Esophagus muscularis mucosa (tissue), 4 donors: Measurements from ENCODE around the gene CALML3. TPM values are rescaled to one million over a fixed set of nuclear protein-coding genes. Genes with fewer than 3 reads are reported as not detected.

Source experiments
- DNase-seq: peaks from one replicate; pipeline ENCODE4 v3.0.0-alpha.2; 2017; ENCODE audit errors: extremely low spot score
- H3K27ac ChIP-seq, 4 donors: fragments of 200-600 bp; sonication (generic); replicated peaks in 1 of 4; 1 replicate in 3 of 4; 2 replicates in 1 of 4; pipeline ENCODE4 v1.5.1; 2016 to 2019; ENCODE audit warnings: mild to moderate bottlenecking in 1 of 4
- H3K27me3 ChIP-seq, 4 donors: fragments of 200-600 bp; sonication (generic); one replicate each; pipeline versions ENCODE4 v1.5.1 to v1.6.0; 2016 to 2019
- H3K36me3 ChIP-seq, 4 donors: fragments of 200-600 bp; sonication (generic); one replicate each; pipeline ENCODE4 v1.5.1; 2016 to 2019
- H3K4me1 ChIP-seq, 4 donors: fragments of 200-600 bp; sonication (generic); one replicate each; pipeline ENCODE4 v1.5.1; 2016 to 2019
- H3K4me3 ChIP-seq, 4 donors: fragments of 200-600 bp; sonication (generic); 1 replicate in 2 of 4; 2 replicates in 2 of 4; pipeline ENCODE4 v1.5.1; 2016 to 2019; ENCODE audit warnings: mild to moderate bottlenecking in 4 of 4, moderate library complexity in 1 of 4
- H3K9me3 ChIP-seq, 4 donors: fragments of 200-600 bp; sonication (generic); 1 replicate in 3 of 4; 2 replicates in 1 of 4; pipeline ENCODE4 v1.5.1; 2016 to 2019
- EP300 ChIP-seq: sonication (generic); formaldehyde crosslinking; IDR thresholded peaks from one replicate; pipeline ENCODE4 v1.6.1; 2017; ENCODE audit warnings: antibody characterized with exemption
- POLR2A ChIP-seq: fragments of 450-650 bp; IDR thresholded peaks from one replicate; pipeline ENCODE4 v1.6.1; 2017; ENCODE audit warnings: antibody characterized with exemption, moderate library complexity, mild to moderate bottlenecking, low read depth
- POLR2AphosphoS5 ChIP-seq, 2 donors: sonication (generic); formaldehyde crosslinking; IDR thresholded peaks; one replicate each; pipeline ENCODE4 v1.6.1; 2017; ENCODE audit warnings: antibody characterized with exemption in 2 of 2
- WGBS: methylation state at CpG from one replicate; pipeline ENCODE4 v1.1.5; 2018; 5-methylcytosine and 5-hydroxymethylcytosine counted together
- intact Hi-C: fragments of 100-400 bp; cut with DNase I; formaldehyde crosslinking; loops from one replicate; pipeline ENCODE4 v1.15.1; 2023
- total RNA-seq, 4 donors: library from RNA; depleted of rRNA; stranded (reverse); fragments of >200 nt; gene quantifications; one replicate each; pipeline versions ENCODE4 v1.1.0 to v1.2.1, GENCODE V29; 2016
- TF ChIP-seq, protein P1 (sequence below), 3 experiments: fragments of 200-600 bp in 2 of 3; fragments of 450-650 bp in 1 of 3; sonication (generic) in 2 of 3; IDR thresholded peaks; one replicate each; pipeline ENCODE4 v1.5.1; 2017 to 2019; ENCODE audit warnings: antibody characterized with exemption in 3 of 3, mild to moderate bottlenecking in 2 of 3, moderate library complexity in 1 of 3

The CALML3 gene
- total RNA-seq, 4 donors from 2014 or later: not detected

DNA sequence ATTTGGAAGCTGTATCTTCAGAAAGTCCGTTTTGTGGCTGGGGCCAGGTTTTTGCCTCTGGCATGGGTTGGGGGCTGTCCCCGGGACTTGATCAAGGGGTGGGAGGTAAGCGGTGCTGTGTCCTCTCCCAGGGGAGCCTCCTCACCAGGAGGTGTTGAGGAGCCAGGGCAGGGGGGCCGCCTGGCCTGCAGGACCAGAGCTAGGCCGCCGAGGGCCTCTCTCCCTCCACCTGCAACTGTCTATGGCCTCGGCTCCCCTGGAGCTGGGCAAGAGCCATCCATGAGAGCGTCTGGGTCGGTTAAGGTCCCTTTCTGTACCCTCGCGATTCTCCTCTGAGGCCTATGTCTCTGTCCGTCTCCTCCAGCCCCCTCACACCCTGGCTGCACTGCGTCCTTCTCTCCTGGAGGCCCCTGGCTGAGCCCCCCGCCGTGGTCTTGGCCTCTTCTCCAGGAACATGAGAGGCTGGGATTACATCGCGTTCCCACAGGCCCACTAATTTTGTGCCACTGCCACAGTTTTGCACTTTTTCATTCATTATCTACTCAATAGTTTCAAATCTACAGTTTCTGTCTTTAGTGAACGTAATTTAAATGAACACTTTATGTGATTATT lies 46.0 kb upstream of the CALML3 start:
- 91% methylated on average over 13 of the region's 18 CpGs for WGBS
- H3K27me3 ChIP-seq: no peaks in the 10 kb centered on the region
- no peaks in the 10 kb centered on the region for H3K4me1 ChIP-seq
- H3K36me3 ChIP-seq: no peaks in the 10 kb centered on the region
- TF ChIP-seq POLR2A: no peak
- TF ChIP-seq POLR2AphosphoS5 (IDR thresholded peaks at IDR 0.05): no peak
- TF ChIP-seq EP300: no peak
- TF ChIP-seq, protein P1, sequence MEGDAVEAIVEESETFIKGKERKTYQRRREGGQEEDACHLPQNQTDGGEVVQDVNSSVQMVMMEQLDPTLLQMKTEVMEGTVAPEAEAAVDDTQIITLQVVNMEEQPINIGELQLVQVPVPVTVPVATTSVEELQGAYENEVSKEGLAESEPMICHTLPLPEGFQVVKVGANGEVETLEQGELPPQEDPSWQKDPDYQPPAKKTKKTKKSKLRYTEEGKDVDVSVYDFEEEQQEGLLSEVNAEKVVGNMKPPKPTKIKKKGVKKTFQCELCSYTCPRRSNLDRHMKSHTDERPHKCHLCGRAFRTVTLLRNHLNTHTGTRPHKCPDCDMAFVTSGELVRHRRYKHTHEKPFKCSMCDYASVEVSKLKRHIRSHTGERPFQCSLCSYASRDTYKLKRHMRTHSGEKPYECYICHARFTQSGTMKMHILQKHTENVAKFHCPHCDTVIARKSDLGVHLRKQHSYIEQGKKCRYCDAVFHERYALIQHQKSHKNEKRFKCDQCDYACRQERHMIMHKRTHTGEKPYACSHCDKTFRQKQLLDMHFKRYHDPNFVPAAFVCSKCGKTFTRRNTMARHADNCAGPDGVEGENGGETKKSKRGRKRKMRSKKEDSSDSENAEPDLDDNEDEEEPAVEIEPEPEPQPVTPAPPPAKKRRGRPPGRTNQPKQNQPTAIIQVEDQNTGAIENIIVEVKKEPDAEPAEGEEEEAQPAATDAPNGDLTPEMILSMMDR (IDR thresholded peaks at IDR 0.05): no peak
- DNase-seq: no peak
- no peak overlapping the region for H3K27ac ChIP-seq
- H3K4me3 ChIP-seq: no peak overlapping the region
- no peaks in the 10 kb centered on the region for H3K9me3 ChIP-seq
- intact Hi-C loops: no loop called here

DNA sequence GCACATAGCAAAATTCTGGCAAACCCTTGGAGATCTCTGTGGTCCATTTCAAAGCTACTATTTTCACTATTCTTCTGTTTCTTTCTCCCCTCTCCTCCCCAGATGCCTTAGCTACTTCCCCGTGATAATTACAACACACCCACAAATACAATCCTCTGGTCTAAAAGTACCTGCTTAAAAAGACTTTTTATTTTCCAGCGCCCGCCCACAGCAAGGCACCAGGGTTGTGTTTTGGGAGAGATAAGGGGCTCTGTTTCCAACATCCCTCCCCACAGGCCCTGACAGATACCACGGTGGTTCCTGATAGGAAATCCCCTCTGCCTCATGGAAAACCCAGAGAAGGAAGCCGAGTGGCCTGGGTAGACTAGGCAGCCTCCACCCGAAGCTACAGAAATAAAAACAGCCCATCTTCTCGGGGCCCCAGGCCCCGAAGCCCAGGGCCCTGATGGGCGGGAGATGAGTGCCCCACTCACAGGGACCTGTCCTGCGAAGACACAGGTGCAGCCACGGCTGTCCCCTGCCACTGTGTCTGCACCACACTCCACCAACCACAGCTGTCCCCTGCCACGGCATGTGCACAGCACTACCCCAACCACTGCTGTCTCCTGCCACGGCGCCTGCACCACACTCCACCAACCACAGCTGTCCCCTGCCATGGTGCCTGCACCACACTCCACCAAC lies 45.1 kb upstream of the CALML3 start:
- no peak for TF ChIP-seq POLR2AphosphoS5 (IDR thresholded peaks at IDR 0.05)
- TF ChIP-seq, protein P1 (IDR thresholded peaks at IDR 0.05): no peak
- intact Hi-C loops: no loop called here
- Histone ChIP-seq H3K27ac (no peak overlapping the region), H3K4me3 (no peak overlapping the region), H3K4me1 (no peaks in the 10 kb centered on the region), H3K9me3 (no peaks in the 10 kb centered on the region), H3K27me3 (no peaks in the 10 kb centered on the region), H3K36me3 (no peaks in the 10 kb centered on the region)
- 78% methylated on average over 14 of the region's 14 CpGs for WGBS
- DNase-seq: no peak

DNA sequence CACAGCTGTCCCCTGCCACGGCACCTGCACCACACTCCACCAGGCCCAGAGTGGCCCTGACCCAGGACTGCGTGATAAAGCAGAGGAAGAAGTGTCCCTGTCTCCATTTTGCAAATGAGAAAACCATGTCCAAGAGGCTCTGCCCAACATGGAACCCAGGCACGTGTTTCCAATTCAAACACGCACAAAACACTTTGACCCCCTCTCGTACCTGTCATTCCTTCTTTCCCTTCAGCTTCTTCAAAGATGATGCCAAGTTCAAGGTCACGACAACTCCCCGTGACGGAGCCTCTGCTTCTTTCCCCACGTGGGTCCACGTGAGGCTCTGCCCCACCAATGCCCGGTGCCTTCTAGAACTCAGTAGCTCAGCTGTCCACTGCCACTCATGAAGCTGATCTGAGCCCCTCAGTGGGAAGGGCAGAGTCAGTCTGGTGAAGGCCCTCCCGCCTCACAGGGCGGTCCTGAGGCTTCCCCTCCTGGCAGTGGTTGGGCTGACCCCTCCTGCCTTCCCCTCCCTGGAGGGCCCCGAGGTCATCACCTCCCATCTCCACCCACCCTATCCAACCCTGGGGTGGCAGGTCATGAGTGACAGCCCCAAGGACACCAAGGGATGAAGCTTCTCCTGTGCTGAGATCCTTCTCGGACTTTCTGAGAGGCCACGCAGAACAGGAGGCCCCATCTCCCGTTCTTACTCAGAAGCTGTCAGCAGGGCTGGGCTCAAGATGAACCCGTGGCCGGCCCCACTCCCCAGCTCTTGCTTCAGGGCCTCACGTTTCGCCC lies 44.4 kb upstream of the CALML3 start:
- Histone ChIP-seq H3K36me3 (no peaks in the 10 kb centered on the region), H3K27me3 (no peaks in the 10 kb centered on the region), H3K27ac (no peak overlapping the region), H3K4me3 (no peak overlapping the region), H3K9me3 (no peaks in the 10 kb centered on the region), H3K4me1 (no peaks in the 10 kb centered on the region)
- intact Hi-C loops: no loop called here
- 90% methylated on average over 20 of the region's 21 CpGs for WGBS
- TF ChIP-seq EP300: no peak
- TF ChIP-seq, protein P1 (IDR thresholded peaks at IDR 0.05): no peak
- TF ChIP-seq POLR2A: no peak
- no peak for TF ChIP-seq POLR2AphosphoS5 (IDR thresholded peaks at IDR 0.05)
- no peak for DNase-seq

DNA sequence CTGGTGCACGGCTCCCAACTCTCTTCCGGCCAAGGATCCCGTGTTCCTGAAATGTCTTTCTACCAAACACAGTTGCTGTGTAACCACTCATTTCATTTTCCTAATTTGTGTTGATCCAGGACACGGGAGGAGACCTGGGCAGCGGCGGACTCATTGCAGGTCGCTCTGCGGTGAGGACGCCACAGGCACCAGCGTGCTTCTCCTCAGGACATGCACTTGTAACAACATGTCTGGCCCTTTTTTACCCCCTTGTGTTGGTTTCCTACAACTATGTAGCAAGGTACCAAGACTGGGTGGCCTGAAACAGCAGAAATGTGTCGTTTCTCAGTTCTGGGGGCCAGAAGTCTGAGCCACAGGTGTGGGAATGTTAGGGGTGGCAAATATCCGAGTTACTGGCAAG lies 43.6 kb upstream of the CALML3 start:
- Histone ChIP-seq H3K27ac (no peak overlapping the region), H3K9me3 (no peaks in the 10 kb centered on the region), H3K4me3 (no peak overlapping the region), H3K4me1 (no peaks in the 10 kb centered on the region), H3K27me3 (no peaks in the 10 kb centered on the region), H3K36me3 (no peaks in the 10 kb centered on the region)
- intact Hi-C loops: no loop called here
- WGBS: 93% methylated on average over 12 of the region's 12 CpGs
- no peak for DNase-seq
- no peak for TF ChIP-seq POLR2A
- no peak for TF ChIP-seq POLR2AphosphoS5 (IDR thresholded peaks at IDR 0.05)
- TF ChIP-seq EP300: no peak
- TF ChIP-seq, protein P1 (IDR thresholded peaks at IDR 0.05): no peak
